ENCODE results near the gene SULT1A1. TPM values are rescaled to one million over a fixed set of nuclear protein-coding genes. Genes with fewer than 3 reads are reported as not detected.

The SULT1A1 gene
- total RNA-seq, 3 donors from 2014 or later (not counting 1 experiment from before 2014, with no cell fraction given) = 5.7 to 15.8 (median 7.8) TPM

DNA sequence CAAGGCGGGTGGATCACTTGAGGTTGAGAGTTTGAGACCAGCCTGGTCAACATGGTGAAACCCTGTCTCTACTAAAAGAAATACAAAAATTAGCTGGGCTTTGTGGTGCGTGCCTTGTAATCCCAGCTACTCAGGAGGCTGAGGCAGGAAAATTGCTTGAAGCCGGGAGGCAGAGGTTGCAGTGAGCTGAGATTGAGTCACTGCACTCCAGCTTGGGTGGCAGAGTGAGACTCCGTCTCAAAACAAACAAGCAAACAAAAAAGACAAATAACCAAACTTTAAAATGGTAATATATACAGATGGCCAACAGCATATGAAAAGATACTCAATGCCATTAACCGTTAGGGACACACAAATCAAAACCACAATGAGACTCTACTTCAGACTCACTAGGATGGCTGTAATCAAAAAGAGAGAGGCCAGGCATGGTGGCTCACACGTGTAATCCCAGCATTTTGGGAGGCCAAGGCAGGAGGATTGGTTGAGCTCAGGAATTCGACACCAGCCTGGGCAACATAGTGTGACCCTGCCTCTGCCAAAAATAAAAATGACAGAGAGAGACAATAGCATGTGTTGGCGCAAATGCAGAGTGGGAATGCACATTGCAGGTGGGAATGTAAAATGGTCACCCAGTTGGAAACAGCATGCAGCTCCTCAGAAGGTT lies 34.3 kb downstream of the SULT1A1 start:
- H3K27ac Mint-ChIP-seq = no peak overlapping the region
- intact Hi-C loops (cut with micrococcal nuclease) = no loop called here
- ATAC-seq (no peak), DNase-seq (no peak)
- H3K4me1 Mint-ChIP-seq = peaks cover 30 to 31% of the 10 kb centered on the region in 2 donors
- H3K36me3 ChIP-seq (ENCODE audit: control insufficient read depth, insufficient read depth, low read length) = peaks cover 4% of the 10 kb centered on the region
- H3K27ac ChIP-seq (ENCODE audit: low read length) = no peak overlapping the region
- no peaks in the 10 kb centered on the region for H3K27me3 Mint-ChIP-seq (ENCODE audit: low read depth in 2 of 2)
- H3K27me3 ChIP-seq (ENCODE audit: control insufficient read depth, insufficient read depth, low read length) = no peaks in the 10 kb centered on the region
- H3K9me3 ChIP-seq (ENCODE audit: control insufficient read depth, insufficient read depth, low read length) = no peaks in the 10 kb centered on the region
- peaks cover 15% of the 10 kb centered on the region for H3K4me1 ChIP-seq (ENCODE audit: control insufficient read depth, insufficient read depth, low read length)
- H3K36me3 Mint-ChIP-seq = no peaks in the 10 kb centered on the region
- no peak overlapping the region for H3K4me3 ChIP-seq (ENCODE audit: low read length)
- TF ChIP-seq, protein P1, sequence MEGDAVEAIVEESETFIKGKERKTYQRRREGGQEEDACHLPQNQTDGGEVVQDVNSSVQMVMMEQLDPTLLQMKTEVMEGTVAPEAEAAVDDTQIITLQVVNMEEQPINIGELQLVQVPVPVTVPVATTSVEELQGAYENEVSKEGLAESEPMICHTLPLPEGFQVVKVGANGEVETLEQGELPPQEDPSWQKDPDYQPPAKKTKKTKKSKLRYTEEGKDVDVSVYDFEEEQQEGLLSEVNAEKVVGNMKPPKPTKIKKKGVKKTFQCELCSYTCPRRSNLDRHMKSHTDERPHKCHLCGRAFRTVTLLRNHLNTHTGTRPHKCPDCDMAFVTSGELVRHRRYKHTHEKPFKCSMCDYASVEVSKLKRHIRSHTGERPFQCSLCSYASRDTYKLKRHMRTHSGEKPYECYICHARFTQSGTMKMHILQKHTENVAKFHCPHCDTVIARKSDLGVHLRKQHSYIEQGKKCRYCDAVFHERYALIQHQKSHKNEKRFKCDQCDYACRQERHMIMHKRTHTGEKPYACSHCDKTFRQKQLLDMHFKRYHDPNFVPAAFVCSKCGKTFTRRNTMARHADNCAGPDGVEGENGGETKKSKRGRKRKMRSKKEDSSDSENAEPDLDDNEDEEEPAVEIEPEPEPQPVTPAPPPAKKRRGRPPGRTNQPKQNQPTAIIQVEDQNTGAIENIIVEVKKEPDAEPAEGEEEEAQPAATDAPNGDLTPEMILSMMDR (IDR thresholded peaks at IDR 0.05) = no peak
- WGBS (ENCODE audit: insufficient coverage) = 94% methylated on average over 8 of the region's 8 CpGs
- no peak overlapping the region for H3K4me3 Mint-ChIP-seq
- no peaks in the 10 kb centered on the region for H3K9me3 Mint-ChIP-seq

DNA sequence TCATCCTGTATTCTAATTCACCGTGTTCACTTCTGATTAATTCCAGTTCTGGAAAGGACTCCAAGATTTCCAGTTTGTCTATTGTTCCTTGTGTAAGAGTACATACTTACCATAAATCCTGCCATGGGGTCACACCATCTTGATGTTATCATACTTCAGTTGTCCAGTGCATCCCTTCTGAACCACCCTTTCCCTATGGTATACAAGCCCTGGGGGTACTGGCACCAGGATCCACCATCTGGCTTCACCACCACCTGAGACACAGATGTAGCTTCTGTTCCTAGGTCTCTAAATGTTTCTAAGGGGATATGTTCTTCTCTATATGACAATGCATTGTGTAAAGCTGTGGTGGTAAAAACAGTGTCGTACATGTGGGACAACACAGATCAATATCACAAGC lies 34.9 kb downstream of the SULT1A1 start:
- H3K27ac ChIP-seq (ENCODE audit: low read length) = no peak overlapping the region
- 100% methylated on average over 2 of the region's 2 CpGs for WGBS (ENCODE audit: insufficient coverage)
- Mint-ChIP-seq H3K36me3 (no peaks in the 10 kb centered on the region), H3K4me3 (no peak overlapping the region), H3K27me3 (ENCODE audit: low read depth in 2 of 2) (no peaks in the 10 kb centered on the region), H3K27ac (peak overlapping the region in 1 of 2 donors; percentile 44), H3K4me1 (peaks cover 33 to 34% of the 10 kb centered on the region in 2 donors), H3K9me3 (no peaks in the 10 kb centered on the region)
- H3K9me3 ChIP-seq (ENCODE audit: control insufficient read depth, insufficient read depth, low read length) = no peaks in the 10 kb centered on the region
- H3K4me3 ChIP-seq (ENCODE audit: low read length) = no peak overlapping the region
- TF ChIP-seq, protein P1 (IDR thresholded peaks at IDR 0.05) = no peak
- no peaks in the 10 kb centered on the region for H3K36me3 ChIP-seq (ENCODE audit: control insufficient read depth, insufficient read depth, low read length)
- intact Hi-C loops (cut with micrococcal nuclease) = no loop called here
- DNase-seq = no peak
- no peaks in the 10 kb centered on the region for H3K27me3 ChIP-seq (ENCODE audit: control insufficient read depth, insufficient read depth, low read length)
- ATAC-seq = no peak
- H3K4me1 ChIP-seq (ENCODE audit: control insufficient read depth, insufficient read depth, low read length) = peaks cover 15% of the 10 kb centered on the region

DNA sequence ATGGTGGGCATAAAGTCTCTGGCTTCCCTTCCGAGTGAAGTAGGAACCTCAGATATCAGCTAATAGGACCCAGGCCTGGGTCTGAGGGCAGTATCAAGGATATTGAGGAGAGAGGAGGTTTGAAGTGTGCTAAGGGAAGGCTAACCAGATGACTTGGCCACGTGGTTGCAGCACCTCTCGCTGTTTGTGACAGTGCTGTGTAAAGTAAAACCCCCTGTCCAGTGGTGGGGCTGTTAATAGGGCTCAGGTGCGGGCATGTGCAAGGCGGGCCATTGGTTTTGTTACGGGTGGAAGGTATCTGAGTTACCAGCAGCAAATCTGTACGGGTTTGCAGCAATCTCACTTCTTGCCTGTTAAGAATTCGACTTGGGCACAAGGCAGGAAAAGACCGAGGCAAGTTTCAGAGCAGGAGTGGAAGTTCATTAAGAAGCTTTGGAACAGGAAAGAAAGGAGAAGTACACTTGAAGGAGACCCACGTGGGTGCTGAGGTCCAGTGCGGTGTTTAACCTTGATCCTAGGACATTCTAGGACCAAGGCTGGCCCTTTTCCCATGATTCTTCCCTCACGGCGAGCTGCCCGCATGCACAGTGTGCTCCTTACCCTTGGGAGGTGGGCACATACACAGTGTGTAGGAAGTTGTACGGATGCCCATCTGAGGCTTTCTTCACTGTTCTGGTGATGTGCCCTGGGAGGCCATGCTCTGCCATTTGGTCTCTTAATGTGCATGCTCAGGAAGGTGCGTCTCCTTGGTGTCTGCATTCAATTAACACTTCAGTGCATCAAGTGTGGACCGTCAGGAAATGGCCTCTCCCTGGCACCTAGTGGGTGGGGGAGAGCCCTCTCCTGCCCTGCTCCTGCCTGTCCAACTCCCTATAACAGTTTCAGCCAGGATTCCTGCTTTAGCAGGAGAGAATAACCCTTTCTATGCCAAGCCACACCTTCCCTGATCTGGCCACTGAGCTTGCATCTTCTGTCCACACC lies 35.8 kb downstream of the SULT1A1 start:
- no peak overlapping the region for H3K4me3 ChIP-seq (ENCODE audit: low read length)
- TF ChIP-seq, protein P1 (IDR thresholded peaks at IDR 0.05) = no peak
- no peaks in the 10 kb centered on the region for H3K9me3 Mint-ChIP-seq
- DNase-seq (no peak), ATAC-seq (peak in 1 of 3 donors; percentile 52)
- H3K36me3 ChIP-seq (ENCODE audit: control insufficient read depth, insufficient read depth, low read length) = no peaks in the 10 kb centered on the region
- no peaks in the 10 kb centered on the region for H3K27me3 Mint-ChIP-seq (ENCODE audit: low read depth in 2 of 2)
- intact Hi-C loops (cut with micrococcal nuclease) = no loop called here
- no peaks in the 10 kb centered on the region for H3K36me3 Mint-ChIP-seq
- H3K4me1 Mint-ChIP-seq = peaks cover 41 to 42% of the 10 kb centered on the region in 2 donors
- H3K27ac Mint-ChIP-seq = peak overlapping the region; percentile 14 to 44
- no peaks in the 10 kb centered on the region for H3K27me3 ChIP-seq (ENCODE audit: control insufficient read depth, insufficient read depth, low read length)
- H3K4me1 ChIP-seq (ENCODE audit: control insufficient read depth, insufficient read depth, low read length) = peaks cover 15% of the 10 kb centered on the region
- H3K9me3 ChIP-seq (ENCODE audit: control insufficient read depth, insufficient read depth, low read length) = no peaks in the 10 kb centered on the region
- no peak overlapping the region for H3K4me3 Mint-ChIP-seq
- 67% methylated on average over 17 of the region's 17 CpGs for WGBS (ENCODE audit: insufficient coverage)
- no peak overlapping the region for H3K27ac ChIP-seq (ENCODE audit: low read length)
